Activated naive CD4-positive, alpha-beta T cell treated with anti-CD3 and anti-CD28 coated beads, Interleukin-2, amount 50 U/mL, for 72 hours (primary cell): ENCODE data around the gene BTC. TPM values are rescaled to one million over a fixed set of nuclear protein-coding genes. Genes with fewer than 3 reads are reported as not detected.
"Not testable (repeated sequence)": the region's sequence is repeated elsewhere in the genome, so short reads cannot be mapped to it uniquely, and the experiment has no call there.

Source experiments
- ATAC-seq, 2 donors: fragments of 150-1000 bp; cut with Tn5 transposase; 2 replicates each; pipeline ENCODE4 v1.10.0; 2021; ENCODE audit warnings: mild to moderate bottlenecking in 2 of 2, moderate library complexity in 2 of 2
- DNase-seq, 2 donors: peaks; one replicate each; pipeline ENCODE4 v3.0.0; 2021 to 2022; ENCODE audit warnings: low spot score in 2 of 2
- H3K27ac Mint-ChIP-seq, 2 donors: one replicate each; pipeline ENCODE4 v1.8.0; 2022; ENCODE audit warnings: mild to moderate bottlenecking in 2 of 2, mixed read lengths in 2 of 2
- H3K36me3 Mint-ChIP-seq, 2 donors: one replicate each; pipeline ENCODE4 v1.8.0; 2022; ENCODE audit warnings: mixed read lengths in 2 of 2
- H3K9me3 Mint-ChIP-seq, 2 donors: one replicate each; pipeline ENCODE4 v1.8.0; 2022; ENCODE audit warnings: mixed read lengths in 2 of 2
- total RNA-seq, 2 donors: library from RNA; stranded (reverse); gene quantifications; one replicate each; pipeline ENCODE4 v1.2.3, GENCODE V29; 2022

Gene BTC
- total RNA-seq: not detected

- Mint-ChIP-seq H3K27ac (no peak within 1 kb of the TSS), H3K36me3 (peaks cover 0 to 17% of the 10 kb centered on the region in 2 donors), H3K9me3 (peaks cover 0 to 5% of the 10 kb centered on the region in 2 donors)
- peak in 1 of 2 donors; percentile 2 for DNase-seq
- peak in 1 of 2 donors; percentile 54 for ATAC-seq
These were observed at the start of gene BTC for GRCh38 chr4:74794382-74795010. BTC (minus strand) TSS chr4:74794523; CDS start chr4:74794325, 198 bp downstream.

- no peak overlapping the region for H3K27ac Mint-ChIP-seq
These were observed 46.7 kb upstream of the BTC start for GRCh38 chr4:74840936-74841509.

GRCh38 chr4:74838746-74839370 lies 44.5 kb upstream of the BTC start:
- no peak for DNase-seq
- no peaks in the 10 kb centered on the region for H3K36me3 Mint-ChIP-seq
- no peak overlapping the region for H3K27ac Mint-ChIP-seq
- H3K9me3 Mint-ChIP-seq: no peaks in the 10 kb centered on the region
- ATAC-seq: no peak

More at GRCh38 chr4:74840936-74841509, 46.7 kb upstream of the BTC start:
- peaks cover 0 to 4% of the 10 kb centered on the region in 2 donors for H3K9me3 Mint-ChIP-seq
- no peaks in the 10 kb centered on the region for H3K36me3 Mint-ChIP-seq
- DNase-seq (no peak), ATAC-seq (no peak)

- Mint-ChIP-seq H3K27ac (no peak overlapping the region), H3K9me3 (peaks cover 7 to 13% of the 10 kb centered on the region in 2 donors), H3K36me3 (peaks cover 0 to 8% of the 10 kb centered on the region in 2 donors)
These were observed 36.6 kb upstream of the BTC start for GRCh38 chr4:74830928-74831327.

GRCh38 chr4:74823194-74823593 lies 28.9 kb upstream of the BTC start:
- Mint-ChIP-seq H3K36me3 (peaks cover 0 to 5% of the 10 kb centered on the region in 2 donors), H3K9me3 (peaks cover 6 to 11% of the 10 kb centered on the region in 2 donors), H3K27ac (no peak overlapping the region)
- DNase-seq (no peak), ATAC-seq (peak in 1 of 2 donors; percentile 59)

More at GRCh38 chr4:74830928-74831327, 36.6 kb upstream of the BTC start:
- no peak for ATAC-seq
- no peak for DNase-seq

GRCh38 chr4:74822603-74823002 lies 28.3 kb upstream of the BTC start:
- Mint-ChIP-seq H3K36me3 (no peaks in the 10 kb centered on the region), H3K27ac (no peak overlapping the region), H3K9me3 (peaks cover under 1 to 5% of the 10 kb centered on the region in 2 donors)
- ATAC-seq: no peak
- DNase-seq: no peak

GRCh38 chr4:74821541-74821940 lies 27.2 kb upstream of the BTC start:
- H3K36me3 Mint-ChIP-seq: no peaks in the 10 kb centered on the region
- no peaks in the 10 kb centered on the region for H3K9me3 Mint-ChIP-seq
- ATAC-seq (no peak), DNase-seq (no peak)
- H3K27ac Mint-ChIP-seq: no peak overlapping the region

GRCh38 chr4:74814052-74814451 lies 19.7 kb upstream of the BTC start:
- DNase-seq: no peak
- H3K27ac Mint-ChIP-seq: no peak overlapping the region
- no peak for ATAC-seq
- H3K36me3 Mint-ChIP-seq: no peaks in the 10 kb centered on the region
- H3K9me3 Mint-ChIP-seq: peaks cover 11 to 13% of the 10 kb centered on the region in 2 donors

- not testable (repeated sequence) for ATAC-seq, H3K36me3 Mint-ChIP-seq, DNase-seq, H3K27ac Mint-ChIP-seq
- H3K9me3 Mint-ChIP-seq: peaks cover 11 to 13% of the 10 kb centered on the region in 2 donors
These were observed 17.7 kb upstream of the BTC start for GRCh38 chr4:74812056-74812455.

- DNase-seq (no peak), ATAC-seq (no peak)
- Mint-ChIP-seq H3K36me3 (no peaks in the 10 kb centered on the region), H3K9me3 (no peaks in the 10 kb centered on the region), H3K27ac (no peak overlapping the region)
These were observed 11.3 kb upstream of the BTC start for GRCh38 chr4:74805601-74806000.

GRCh38 chr4:74800310-74800709 lies 6.0 kb upstream of the BTC start:
- H3K27ac Mint-ChIP-seq: no peak overlapping the region
- peaks cover 0 to 4% of the 10 kb centered on the region in 2 donors for H3K36me3 Mint-ChIP-seq
- ATAC-seq (no peak), DNase-seq (no peak)
- H3K9me3 Mint-ChIP-seq: peaks cover 0 to 5% of the 10 kb centered on the region in 2 donors

- Mint-ChIP-seq H3K36me3 (peaks cover 0 to 17% of the 10 kb centered on the region in 2 donors), H3K27ac (no peak overlapping the region), H3K9me3 (peaks cover 0 to 5% of the 10 kb centered on the region in 2 donors)
- no peak for DNase-seq
- ATAC-seq: no peak
These were observed 2.3 kb upstream of the BTC start for GRCh38 chr4:74796631-74797030.

- ATAC-seq: peak in 1 of 2 donors; percentile 68
- DNase-seq: peak in 1 of 2 donors; percentile 4
These were observed 454 bp downstream of the BTC start for GRCh38 chr4:74793757-74794381.

GRCh38 chr4:74790652-74791051 lies 3.7 kb downstream of the BTC start:
- Mint-ChIP-seq H3K9me3 (peaks cover 0 to 2% of the 10 kb centered on the region in 2 donors), H3K36me3 (peaks cover 0 to 13% of the 10 kb centered on the region in 2 donors), H3K27ac (no peak overlapping the region)
- DNase-seq (no peak), ATAC-seq (no peak)

More at GRCh38 chr4:74793757-74794381, 454 bp downstream of the BTC start:
- Mint-ChIP-seq H3K27ac (no peak overlapping the region), H3K36me3 (peaks cover 0 to 17% of the 10 kb centered on the region in 2 donors), H3K9me3 (peaks cover 0 to 5% of the 10 kb centered on the region in 2 donors)

- Mint-ChIP-seq H3K36me3 (peaks cover 0 to 13% of the 10 kb centered on the region in 2 donors), H3K27ac (no peak overlapping the region), H3K9me3 (peaks cover 0 to 5% of the 10 kb centered on the region in 2 donors)
- no peak for DNase-seq
- no peak for ATAC-seq
These were observed 4.8 kb downstream of the BTC start for GRCh38 chr4:74789518-74789917.

GRCh38 chr4:74777531-74777930 lies 16.8 kb downstream of the BTC start:
- Mint-ChIP-seq H3K36me3 (no peaks in the 10 kb centered on the region), H3K9me3 (no peaks in the 10 kb centered on the region), H3K27ac (no peak overlapping the region)
- ATAC-seq (no peak), DNase-seq (no peak)

GRCh38 chr4:74772783-74773182 lies 21.5 kb downstream of the BTC start:
- H3K9me3 Mint-ChIP-seq: no peaks in the 10 kb centered on the region
- DNase-seq: no peak
- H3K27ac Mint-ChIP-seq: no peak overlapping the region
- ATAC-seq: no peak
- no peaks in the 10 kb centered on the region for H3K36me3 Mint-ChIP-seq
